ENCODE data around the gene RBP3.

GRCh38 chr10:47322300-47323061 lies 25.7 kb upstream of the RBP3 start, which contains the start of gene GDF2:
- no peak for TF ChIP-seq CTCF (IDR thresholded peaks at IDR 0.05)
- TF ChIP-seq POLR2A (IDR thresholded peaks at IDR 0.05) = no peak

Measured in uterus (tissue), 2 donors.